Measurements from ENCODE around the gene RAB3GAP2.
"Not testable (repeated sequence)": the region's sequence is repeated elsewhere in the genome, so short reads cannot be mapped to it uniquely, and the experiment has no call there.

DNA sequence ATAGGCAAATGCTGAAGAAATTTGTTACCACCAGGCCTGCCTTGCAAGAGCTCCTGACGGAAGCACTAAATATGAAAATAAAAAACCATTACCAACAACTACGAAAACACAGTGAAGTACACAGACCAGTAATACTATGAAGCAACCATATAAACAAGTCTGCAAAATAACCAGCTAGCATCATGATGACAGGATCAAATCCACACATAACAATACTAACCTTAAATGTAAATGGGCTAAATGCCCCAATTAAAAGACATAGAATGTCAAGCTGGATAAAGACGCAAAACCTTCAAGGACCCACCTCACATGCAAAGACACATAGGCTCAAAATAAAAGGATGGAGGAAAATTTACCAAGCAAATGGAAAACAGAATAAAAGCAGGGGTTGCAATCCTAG is 16.1 kb downstream of the RAB3GAP2 start:
- TF ChIP-seq, protein P1, sequence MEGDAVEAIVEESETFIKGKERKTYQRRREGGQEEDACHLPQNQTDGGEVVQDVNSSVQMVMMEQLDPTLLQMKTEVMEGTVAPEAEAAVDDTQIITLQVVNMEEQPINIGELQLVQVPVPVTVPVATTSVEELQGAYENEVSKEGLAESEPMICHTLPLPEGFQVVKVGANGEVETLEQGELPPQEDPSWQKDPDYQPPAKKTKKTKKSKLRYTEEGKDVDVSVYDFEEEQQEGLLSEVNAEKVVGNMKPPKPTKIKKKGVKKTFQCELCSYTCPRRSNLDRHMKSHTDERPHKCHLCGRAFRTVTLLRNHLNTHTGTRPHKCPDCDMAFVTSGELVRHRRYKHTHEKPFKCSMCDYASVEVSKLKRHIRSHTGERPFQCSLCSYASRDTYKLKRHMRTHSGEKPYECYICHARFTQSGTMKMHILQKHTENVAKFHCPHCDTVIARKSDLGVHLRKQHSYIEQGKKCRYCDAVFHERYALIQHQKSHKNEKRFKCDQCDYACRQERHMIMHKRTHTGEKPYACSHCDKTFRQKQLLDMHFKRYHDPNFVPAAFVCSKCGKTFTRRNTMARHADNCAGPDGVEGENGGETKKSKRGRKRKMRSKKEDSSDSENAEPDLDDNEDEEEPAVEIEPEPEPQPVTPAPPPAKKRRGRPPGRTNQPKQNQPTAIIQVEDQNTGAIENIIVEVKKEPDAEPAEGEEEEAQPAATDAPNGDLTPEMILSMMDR (IDR thresholded peaks at IDR 0.05): not testable (repeated sequence)
- not testable (repeated sequence) for TF ChIP-seq ZFX (IDR thresholded peaks at IDR 0.05; ENCODE audit: borderline replicate concordance)

All from 22Rv1 (cell line).